ENCODE results near the gene USF3. TPM values are rescaled to one million over a fixed set of nuclear protein-coding genes. Genes with fewer than 3 reads are reported as not detected.
"Not testable (repeated sequence)": the region's sequence is repeated elsewhere in the genome, so short reads cannot be mapped to it uniquely, and the experiment has no call there.

Gene USF3
- total RNA-seq, 2 donors from 2014 or later: 13.0 to 14.5 TPM

DNA sequence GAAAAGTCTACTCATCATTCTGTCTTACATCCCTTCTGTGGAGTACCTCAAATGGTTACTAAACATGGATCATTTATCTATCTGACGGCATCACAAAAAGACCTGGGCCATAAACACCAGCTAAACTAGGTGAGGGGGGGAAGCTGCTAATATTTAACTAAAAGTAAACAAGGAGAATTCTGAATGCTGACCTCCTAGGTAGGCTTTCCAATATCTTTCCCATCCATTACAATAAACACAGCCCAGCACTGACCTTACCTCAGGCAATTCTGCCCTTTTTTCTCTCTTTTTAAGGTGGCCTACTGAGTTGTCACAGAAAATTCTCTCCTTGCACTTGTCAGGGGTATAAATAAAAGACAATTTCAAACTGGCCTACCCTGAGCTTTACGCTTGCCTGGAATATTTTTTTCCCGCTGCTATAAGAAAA lies 33.1 kb downstream of the USF3 start:
- DNase-seq (no peak), ATAC-seq (no peak)
- intact Hi-C loops (cut with DNase I): no loop called here

DNA sequence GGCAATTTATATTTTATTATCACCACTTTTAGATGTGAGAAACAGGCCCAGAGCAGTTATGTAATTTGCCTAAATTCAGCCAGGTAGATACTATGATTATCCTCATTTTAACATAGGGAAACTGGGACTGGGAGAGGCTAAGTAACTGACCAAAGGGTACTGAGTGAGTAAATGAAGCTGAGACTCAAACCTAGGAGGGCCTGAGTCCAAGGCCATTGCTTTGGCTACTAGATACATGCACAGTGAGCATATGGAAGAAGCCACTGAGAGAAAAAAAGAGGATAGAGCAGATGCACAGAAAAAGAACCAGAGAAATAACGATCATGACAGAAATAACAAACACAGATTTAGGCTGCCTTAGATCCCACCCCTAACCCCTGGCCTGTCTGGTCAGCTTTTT lies 33.6 kb downstream of the USF3 start:
- ATAC-seq (no peak), DNase-seq (no peak)
- intact Hi-C loops (cut with DNase I): no loop called here

DNA sequence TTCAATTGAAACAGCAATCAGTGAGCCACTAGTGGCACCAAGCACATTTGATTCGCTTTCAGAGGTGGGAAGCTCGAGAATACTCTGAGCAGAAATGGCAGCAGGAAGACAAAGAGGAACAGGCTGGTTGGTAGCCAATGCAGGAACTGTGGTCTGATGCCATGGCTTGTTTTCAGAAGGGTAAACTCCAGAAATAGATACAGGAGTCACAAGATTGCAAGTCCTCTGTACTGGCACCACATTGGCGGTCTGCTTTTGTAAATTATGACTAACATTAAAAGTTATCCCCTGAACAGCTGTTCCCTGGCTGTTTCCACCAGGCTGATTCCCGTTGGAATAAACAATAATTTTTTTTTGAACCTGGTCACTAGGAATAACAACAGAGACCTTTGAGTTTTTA lies 35.5 kb downstream of the USF3 start:
- intact Hi-C loops (cut with DNase I): no loop called here
- no peak for DNase-seq

DNA sequence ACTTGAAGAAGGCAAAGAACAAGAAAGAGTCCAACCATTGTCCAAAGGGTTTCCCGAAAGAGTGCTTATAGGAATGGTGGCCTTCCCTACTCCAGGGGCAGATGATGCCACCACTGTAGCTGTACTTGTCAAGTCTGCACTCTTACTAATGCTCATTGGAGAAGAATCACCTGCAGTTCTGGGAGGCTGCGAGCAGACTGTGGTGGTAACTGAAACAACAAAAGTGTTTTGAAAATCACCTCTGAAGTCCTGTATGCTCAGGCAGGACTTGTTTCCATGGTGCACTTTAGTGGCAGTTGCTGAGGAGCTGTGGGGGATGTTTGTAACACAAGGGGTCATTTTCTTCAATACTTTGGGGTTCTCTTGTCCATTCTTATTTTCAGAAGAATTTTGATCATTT lies 36.0 kb downstream of the USF3 start:
- intact Hi-C loops (cut with DNase I): no loop called here
- ATAC-seq (no peak), DNase-seq (no peak)

More for the DNA sequence above, 35.5 kb downstream of the USF3 start:
- ATAC-seq: peak; percentile 80 to 86

DNA sequence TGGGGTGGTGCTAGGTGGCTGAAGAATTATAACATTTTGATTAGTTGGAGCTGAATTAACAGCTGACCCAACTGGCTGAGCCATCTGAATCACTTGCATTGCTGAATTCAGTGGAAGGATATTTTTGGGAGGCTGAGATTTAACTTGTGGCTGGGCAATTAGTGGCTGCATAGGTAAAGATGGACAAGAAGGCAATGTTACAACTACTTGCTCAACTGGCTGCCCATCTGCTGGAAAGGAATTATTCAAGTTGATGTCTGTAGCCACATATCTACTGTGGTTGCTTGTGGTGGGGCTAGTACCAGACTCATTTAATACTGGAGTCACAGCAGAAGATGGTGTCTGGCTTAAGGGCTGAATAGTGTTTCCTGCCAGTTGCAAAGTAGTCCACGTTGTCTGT lies 36.4 kb downstream of the USF3 start:
- intact Hi-C loops (cut with DNase I): no loop called here
- no peak for DNase-seq
- no peak for ATAC-seq

DNA sequence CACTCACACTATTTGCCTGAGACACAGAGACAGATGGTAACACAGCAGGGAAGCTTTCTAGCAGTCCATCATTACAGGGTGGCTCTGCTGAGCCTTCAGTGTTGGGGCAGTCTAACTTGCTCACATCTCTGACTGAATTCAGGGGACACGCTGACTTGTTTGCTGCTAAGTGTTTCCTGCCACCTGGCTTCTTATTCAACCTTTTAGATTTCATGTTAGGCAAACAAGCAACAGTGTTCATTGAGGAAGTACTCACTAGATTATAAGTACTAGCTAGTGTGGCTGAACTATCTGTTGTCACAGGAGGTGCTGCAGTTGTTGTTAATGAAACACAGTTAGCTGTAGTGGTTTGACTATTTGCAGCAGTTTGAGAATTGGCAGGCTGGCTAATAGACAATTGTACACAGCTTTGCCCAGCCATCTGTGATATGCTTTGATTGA lies 37.3 kb downstream of the USF3 start:
- intact Hi-C loops (cut with DNase I): no loop called here
- DNase-seq (no peak), ATAC-seq (no peak)

DNA sequence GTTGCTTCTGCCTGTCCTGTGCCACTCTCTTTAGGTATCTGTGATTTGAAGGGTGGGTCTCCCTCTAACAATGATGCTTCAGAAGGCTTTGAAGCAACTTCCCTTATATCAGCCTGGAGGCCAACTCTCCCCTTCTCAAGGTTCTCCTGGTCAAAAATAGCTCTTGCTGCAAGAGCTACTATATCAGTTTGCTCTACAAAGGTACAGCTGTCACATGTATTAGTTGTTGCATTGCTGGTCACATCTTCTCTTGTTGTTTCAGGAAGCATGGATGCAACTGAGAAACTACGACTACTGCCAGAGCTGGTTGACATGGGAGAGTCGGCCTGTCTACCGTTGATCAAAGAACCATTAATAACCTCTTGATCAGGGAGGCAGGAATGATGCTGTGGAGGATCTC lies 38.3 kb downstream of the USF3 start:
- intact Hi-C loops (cut with DNase I): no loop called here
- DNase-seq: no peak
- ATAC-seq: no peak

DNA sequence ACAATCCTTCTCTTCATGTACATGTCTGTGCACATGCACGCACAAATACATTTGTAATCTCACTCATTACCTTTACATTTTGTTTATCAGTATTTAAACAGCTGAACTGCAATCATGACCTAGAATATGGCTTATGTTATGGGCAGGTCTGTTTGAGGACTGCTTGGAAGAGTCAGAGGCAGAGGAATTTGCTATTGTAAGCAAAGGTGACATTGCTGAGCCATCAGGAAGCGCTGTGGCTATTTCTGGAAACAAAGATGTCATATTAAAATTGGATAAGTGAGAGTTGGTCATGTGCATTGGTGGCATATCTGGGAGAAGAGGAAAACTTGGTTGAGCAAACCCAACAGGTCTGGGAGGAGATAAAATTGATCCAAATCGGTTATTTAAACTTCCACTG lies 41.6 kb downstream of the USF3 start:
- intact Hi-C loops (cut with DNase I): no loop called here
- ATAC-seq: peak; percentile 53 to 72
- no peak for DNase-seq

DNA sequence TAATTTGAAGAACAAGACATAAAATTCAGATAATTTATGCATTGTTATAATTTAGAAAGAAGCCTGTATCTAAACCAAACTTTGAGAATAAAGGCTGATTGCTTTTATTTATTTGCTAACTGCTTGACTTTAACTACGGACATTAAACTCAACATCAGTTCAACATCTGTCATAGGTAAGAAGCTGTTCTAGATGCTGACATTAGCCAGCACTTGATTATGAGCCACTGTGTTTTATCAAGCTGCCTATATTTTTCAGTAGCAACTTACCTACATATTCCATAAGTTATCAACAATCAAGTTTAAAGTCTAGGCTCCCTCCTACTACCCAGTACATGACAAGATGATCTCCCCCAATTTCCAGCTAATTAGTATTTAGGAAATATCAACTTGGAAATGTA lies 42.1 kb downstream of the USF3 start:
- no peak for DNase-seq
- ATAC-seq: no peak
- intact Hi-C loops (cut with DNase I): no loop called here

DNA sequence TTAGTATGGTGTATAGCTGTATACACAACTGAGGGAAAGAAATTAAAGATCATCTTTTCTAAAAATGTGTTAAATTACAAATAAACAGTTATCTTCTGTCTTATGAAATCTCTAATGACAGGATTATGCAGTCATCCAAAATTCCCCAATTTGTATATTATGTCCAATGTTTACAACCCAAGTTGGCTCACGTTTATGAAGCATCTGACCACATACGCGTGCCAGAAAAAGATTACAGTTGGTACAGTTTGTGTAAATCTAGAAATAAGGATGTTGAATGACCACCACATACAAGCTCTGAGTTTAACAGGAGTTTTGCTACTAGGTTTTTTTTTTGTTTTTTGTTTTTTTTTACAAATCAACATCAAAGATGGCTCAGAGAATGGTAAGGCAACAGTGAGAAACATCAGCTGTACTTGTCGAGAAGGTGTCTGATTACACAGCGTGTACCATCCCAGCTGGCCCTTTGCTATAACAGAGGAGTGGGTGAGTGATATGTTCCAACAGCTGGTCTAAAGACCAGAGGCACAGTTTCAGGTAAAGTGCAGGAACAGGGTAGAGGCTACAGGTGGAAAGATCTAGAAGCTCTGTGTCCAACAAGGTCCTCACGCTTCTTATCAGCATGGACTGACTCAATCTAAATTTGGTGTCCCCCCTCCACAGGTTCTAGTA lies 47.1 kb downstream of the USF3 start:
- intact Hi-C loops (cut with DNase I): no loop called here
- no peak for ATAC-seq
- DNase-seq: no peak

DNA sequence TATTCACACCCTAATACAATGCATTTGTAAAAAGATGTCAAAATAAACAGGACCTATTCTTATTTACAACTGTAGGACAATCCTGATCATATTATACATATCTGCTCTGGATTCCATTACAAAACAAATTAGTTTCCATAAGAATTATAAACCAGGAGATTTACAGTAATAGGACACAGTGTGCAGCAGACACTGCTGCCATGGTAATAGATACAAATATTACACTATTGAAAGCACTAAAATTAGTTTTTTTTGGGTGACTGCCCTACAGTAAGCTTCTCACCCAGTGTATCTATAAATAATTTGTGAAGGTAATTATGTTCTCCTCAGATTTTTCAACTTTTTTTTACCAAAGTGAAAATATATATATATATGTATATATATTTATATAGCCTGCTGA lies 47.9 kb downstream of the USF3 start:
- no peak for DNase-seq
- intact Hi-C loops (cut with DNase I): no loop called here
- ATAC-seq: no peak

DNA sequence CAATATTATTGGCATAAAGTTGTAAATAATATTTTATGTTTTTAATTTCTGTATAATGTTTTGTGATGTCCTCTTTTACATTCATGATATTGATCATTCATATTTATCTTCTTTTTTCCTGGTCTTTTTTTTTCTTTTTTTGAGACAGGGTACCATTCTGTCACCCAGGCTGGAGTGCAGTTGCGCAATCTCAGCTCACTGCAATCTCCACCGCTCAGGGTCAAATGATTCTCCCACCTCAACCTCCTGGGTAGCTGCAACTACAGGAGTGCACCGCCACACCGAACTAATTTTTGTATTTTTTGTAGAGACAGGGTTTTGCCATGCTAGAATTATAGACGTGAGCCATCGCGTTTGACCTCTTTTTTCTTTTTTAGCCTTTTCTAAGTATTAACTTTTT lies 52.9 kb downstream of the USF3 start:
- no peak for ATAC-seq
- intact Hi-C loops (cut with DNase I): no loop called here
- no peak for DNase-seq

DNA sequence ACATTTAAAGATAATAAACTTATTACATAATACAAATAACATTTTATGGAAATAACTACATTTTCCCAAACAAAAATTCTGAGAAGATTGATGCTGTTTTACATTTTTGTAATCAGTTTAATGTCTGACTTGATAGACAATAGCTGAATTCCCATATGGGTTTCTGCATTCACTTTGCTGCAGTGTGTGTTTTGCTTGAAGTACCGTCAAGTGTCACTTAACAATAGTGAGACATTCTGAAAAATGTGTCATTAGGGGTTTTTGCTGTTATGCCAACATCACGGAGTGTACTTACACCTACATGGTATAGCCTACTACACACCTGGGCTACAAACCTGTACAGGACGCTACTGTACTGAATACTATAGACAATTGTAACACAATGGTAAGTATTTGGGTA lies 57.5 kb downstream of the USF3 start:
- DNase-seq (no peak), ATAC-seq (no peak)
- intact Hi-C loops (cut with DNase I): no loop called here

DNA sequence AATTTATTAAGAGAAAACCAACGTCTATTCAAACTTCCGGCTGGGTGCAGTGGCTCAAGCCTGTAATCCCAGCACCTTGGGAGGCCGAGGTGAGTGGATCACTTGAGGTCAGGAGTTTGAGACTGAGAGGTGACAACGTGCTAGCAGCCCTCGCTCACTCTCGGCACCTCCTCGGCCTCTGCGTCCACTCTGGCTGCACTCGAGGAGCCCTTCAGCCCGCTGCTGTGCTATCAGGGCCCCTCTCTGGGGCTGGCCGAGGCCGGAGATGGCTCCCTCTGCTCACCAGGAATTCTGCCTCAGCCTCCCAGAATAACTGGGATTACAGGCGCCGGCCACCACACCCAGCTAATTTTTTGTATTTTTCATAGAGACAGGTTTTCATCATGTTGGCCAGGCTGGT lies 58.7 kb downstream of the USF3 start:
- intact Hi-C loops (cut with DNase I): no loop called here
- DNase-seq (no peak), ATAC-seq (no peak)

DNA sequence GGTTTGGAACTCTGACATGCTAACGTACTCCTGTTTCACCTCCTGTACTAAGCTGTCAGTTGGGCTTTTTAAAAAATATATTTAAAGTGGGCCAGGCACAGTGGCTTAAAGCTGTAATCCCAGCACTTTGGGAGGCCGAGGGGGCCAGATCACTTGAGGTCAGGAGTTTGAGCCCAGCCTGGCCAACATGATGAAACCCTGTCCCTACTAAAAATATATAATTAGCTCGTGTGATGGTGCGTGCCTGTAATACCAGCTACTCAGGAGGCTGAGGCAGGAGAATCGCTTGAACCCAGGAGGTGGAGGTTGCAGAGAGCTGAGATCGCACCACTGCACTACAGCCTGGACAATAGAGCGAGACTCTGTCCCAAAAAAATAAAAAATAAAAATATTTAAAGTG lies 60.4 kb downstream of the USF3 start:
- DNase-seq; ATAC-seq; intact Hi-C loops (cut with DNase I): not testable (repeated sequence)

DNA sequence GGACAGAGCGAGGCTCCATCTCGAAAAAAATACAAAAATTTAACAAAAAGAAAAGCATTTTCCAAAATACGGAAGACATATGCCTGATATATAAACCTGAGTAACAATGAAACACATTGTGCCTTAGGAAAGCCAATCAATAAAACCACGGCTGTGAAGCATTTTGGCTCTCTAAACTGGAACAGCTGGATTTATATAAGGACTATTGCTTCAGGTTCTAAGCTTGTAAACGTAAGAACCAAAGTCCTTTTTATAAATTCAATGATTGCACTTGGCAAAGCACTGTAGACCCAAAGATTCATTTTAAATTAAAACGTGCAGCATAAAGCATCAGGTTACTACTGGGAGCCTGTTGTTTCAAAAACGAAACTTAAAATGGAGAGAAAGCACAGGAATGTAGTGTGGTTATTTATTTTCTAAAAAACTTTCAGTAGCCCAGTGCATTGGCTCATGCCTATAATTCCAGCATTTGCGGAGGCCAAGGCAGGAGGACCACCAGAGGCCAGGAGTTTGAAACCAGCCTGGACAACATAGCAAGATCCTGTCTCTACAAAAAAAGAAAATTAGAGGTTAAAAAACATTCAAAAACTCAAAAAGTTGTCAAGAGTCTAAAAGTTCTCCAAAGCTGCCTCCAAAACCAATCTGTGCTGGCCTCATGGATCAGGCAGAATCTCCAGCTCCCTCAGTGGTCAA lies 61.5 kb downstream of the USF3 start:
- intact Hi-C loops (cut with DNase I): no loop called here
- no peak for ATAC-seq
- no peak for DNase-seq

DNA sequence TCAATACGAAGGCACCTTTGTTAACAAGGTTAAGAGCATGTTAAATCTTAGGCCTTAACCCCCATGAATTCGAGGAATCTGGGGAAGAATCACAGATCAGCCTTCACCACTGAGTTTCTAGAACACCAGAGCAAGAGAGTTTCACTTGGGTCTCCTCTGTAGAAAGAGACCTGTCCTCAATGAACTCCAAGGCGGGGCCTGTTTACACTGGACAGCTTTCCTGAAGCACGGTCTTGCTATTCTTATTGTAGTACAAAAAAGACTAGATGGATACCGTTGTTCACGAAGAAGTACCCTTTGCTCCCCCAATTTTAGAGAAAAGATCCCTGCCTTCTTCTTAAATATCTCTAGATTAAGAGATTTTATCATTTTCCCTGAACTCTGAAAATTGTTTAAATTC lies 64.9 kb downstream of the USF3 start:
- intact Hi-C loops (cut with DNase I): no loop called here
- DNase-seq (no peak), ATAC-seq (no peak)

DNA sequence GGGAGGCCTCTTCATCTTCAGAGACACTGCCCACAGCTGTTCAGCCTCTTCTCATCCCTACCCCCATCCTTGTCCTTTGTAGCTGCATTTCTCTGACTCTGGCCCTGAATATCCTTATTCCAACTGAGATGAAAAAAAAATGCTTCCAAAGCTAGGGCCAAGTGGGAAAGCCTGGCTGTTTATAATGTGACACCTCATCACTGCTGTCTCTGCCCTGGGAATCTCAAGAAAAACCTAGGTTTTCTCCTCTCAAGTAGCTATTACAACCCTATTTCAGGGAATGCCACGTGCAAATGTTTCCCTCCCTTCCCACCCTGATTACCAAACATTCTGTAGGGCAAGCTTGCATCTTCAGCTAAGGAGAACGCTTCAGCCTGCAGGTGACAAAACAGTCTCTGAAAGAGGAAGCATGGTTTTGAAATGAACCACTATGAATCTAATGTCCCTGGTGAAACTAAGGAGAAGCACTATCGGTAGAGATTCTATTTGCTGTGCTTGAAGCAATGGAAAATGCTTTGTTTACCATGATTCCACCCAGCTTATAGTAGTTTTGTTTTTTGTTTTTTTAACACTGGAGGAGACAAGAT lies 65.4 kb downstream of the USF3 start:
- no peak for DNase-seq
- intact Hi-C loops (cut with DNase I): no loop called here
- ATAC-seq: no peak

DNA sequence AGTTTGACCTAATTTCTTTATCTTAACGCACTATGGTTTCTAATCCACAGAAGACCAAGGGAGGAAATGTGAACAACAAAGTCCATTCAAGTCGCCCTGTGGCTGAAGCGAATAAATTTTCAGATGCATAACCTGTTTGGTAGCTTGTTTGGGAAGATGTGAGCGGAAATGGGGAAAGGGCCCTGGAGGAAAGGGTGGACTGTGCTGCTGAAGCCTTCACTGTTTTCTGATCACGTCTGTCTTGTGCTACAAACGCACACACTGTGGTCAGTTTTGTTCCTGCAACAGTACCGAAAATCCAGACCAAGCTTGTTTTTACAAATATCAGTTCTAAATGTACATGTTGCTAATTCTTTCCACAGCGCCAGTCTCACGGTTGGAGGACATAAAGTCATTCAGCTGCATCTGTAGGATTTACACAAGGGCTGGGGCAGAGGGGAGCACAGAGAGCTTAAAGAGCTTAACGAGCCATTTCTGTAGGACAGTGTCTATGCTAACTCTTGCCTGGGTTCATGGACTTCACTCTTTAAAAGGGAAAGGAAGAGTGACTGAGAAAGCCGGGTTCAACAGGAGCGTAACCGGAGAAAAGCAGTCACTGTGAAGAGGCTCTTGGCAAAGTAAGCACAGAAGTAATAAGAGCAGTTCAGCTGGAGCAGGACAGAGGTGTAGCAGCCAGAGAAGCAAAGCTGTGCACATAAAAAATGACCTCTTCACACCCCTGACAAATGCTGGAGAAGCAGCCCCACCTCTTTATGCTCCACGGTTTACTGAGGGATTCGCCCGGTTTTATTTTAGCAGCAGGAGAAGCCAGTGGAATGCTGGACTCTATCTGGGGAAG lies 66.6 kb downstream of the USF3 start:
- ATAC-seq: peak in 1 of 2 donors; percentile 32

DNA sequence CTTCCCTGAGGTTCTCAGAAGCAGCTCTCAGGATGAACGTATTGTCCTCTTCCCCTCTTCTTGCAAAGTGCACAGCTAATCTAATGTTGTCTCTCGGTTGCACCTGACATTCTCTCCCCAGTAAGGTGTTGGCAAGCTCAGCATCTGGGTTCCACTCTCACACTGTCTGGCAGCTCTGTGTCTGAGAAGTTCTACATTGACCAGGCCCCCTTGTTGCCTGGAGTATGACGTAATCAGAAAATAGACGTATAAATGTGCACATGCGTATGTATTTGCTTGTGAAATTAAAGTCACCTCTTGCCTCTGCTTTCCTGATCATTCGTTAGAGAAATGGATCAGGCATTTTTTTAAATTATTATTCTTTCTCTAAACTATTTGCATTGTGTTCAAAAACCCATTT lies 67.7 kb downstream of the USF3 start:
- intact Hi-C loops (cut with DNase I): loop anchor here in 1 of 2 donors (10.0 kb wide), 1 partner anchor 134 kb away; no protein-coding TSS in a partner anchor
- DNase-seq: no peak
- no peak for ATAC-seq

More for the DNA sequence above, 66.6 kb downstream of the USF3 start:
- intact Hi-C loops (cut with DNase I): loop anchor here in 1 of 2 donors (10.0 kb wide), 1 partner anchor 135 kb away; no protein-coding TSS in a partner anchor
- DNase-seq: no peak
